ENCODE measurements around the gene MGLL. TPM values are rescaled to one million over a fixed set of nuclear protein-coding genes. Genes with fewer than 3 reads are reported as not detected.

MGLL gene
- total RNA-seq, 1 donor from 2014 or later = 0.97 TPM

GRCh38 chr3:127848131-127849129 is 26.1 kb upstream of the MGLL start:
- no peak for DNase-seq (ENCODE audit: low spot score)
- peaks cover 6% of the 10 kb centered on the region for H3K4me1 Mint-ChIP-seq (ENCODE audit: unreplicated experiment)
- no peaks in the 10 kb centered on the region for H3K9me3 Mint-ChIP-seq (ENCODE audit: unreplicated experiment)
- no peaks in the 10 kb centered on the region for H3K27me3 Mint-ChIP-seq (ENCODE audit: unreplicated experiment)
- TF ChIP-seq, protein P1, sequence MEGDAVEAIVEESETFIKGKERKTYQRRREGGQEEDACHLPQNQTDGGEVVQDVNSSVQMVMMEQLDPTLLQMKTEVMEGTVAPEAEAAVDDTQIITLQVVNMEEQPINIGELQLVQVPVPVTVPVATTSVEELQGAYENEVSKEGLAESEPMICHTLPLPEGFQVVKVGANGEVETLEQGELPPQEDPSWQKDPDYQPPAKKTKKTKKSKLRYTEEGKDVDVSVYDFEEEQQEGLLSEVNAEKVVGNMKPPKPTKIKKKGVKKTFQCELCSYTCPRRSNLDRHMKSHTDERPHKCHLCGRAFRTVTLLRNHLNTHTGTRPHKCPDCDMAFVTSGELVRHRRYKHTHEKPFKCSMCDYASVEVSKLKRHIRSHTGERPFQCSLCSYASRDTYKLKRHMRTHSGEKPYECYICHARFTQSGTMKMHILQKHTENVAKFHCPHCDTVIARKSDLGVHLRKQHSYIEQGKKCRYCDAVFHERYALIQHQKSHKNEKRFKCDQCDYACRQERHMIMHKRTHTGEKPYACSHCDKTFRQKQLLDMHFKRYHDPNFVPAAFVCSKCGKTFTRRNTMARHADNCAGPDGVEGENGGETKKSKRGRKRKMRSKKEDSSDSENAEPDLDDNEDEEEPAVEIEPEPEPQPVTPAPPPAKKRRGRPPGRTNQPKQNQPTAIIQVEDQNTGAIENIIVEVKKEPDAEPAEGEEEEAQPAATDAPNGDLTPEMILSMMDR (IDR thresholded peaks at IDR 0.05; ENCODE audit: unreplicated experiment) = no peak
- no peaks in the 10 kb centered on the region for H3K36me3 Mint-ChIP-seq (ENCODE audit: low read depth, unreplicated experiment)
- no peak overlapping the region for H3K27ac Mint-ChIP-seq (ENCODE audit: unreplicated experiment)
- H3K4me3 Mint-ChIP-seq (ENCODE audit: unreplicated experiment) = no peak overlapping the region

DNA sequence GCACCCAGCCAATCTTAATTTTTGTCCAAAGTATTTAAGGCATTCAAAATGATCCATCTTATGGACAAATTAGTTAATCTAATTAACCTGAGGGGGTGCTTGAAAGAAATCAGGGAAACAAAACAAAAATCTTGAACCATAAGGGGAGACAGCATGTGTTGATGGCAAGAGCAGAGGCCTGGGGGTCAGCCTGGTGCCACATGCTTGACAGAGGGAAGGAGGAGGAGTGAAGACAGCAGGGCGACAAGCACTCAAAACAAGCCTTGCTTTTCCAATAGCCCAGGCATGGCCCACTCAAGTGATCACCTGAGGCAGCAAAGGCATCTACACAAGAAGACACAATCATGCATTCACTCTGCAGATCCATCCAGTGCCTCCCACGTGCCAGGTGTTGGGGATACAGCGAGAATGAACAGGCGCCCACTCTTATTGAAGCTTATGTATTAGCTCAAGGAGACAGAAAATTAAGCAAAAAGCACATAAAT is 25.0 kb upstream of the MGLL start:
- H3K4me3 Mint-ChIP-seq (ENCODE audit: unreplicated experiment) = no peak overlapping the region
- no peaks in the 10 kb centered on the region for H3K36me3 Mint-ChIP-seq (ENCODE audit: low read depth, unreplicated experiment)
- DNase-seq (ENCODE audit: low spot score) = no peak
- H3K27ac Mint-ChIP-seq (ENCODE audit: unreplicated experiment) = no peak overlapping the region
- TF ChIP-seq, protein P1 (IDR thresholded peaks at IDR 0.05; ENCODE audit: unreplicated experiment) = no peak
- peaks cover 6% of the 10 kb centered on the region for H3K4me1 Mint-ChIP-seq (ENCODE audit: unreplicated experiment)
- no peaks in the 10 kb centered on the region for H3K27me3 Mint-ChIP-seq (ENCODE audit: unreplicated experiment)
- H3K9me3 Mint-ChIP-seq (ENCODE audit: unreplicated experiment) = no peaks in the 10 kb centered on the region

DNA sequence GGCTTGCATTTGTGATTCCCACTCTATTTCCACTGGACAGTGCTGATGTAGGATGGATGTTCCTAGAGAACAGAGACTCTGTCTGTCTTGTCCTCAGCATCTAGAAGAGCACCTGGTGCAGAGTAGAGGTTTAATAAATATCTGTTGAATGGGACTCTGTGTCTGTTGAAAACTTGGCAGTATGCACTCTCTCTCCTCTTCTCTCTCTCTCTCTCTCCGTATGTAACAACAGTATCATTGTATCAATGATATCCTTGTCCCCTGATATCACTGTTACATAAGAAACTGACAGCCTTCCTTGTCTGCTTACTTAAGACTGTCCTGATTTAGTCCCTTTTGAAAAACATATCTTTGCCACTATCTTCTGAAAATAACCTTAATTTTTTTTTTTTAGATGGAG is 24.3 kb upstream of the MGLL start:
- H3K4me1 Mint-ChIP-seq (ENCODE audit: unreplicated experiment) = peaks cover 6% of the 10 kb centered on the region
- no peak overlapping the region for H3K4me3 Mint-ChIP-seq (ENCODE audit: unreplicated experiment)
- TF ChIP-seq, protein P1 (IDR thresholded peaks at IDR 0.05; ENCODE audit: unreplicated experiment) = no peak
- no peak for DNase-seq (ENCODE audit: low spot score)
- no peaks in the 10 kb centered on the region for H3K36me3 Mint-ChIP-seq (ENCODE audit: low read depth, unreplicated experiment)
- no peaks in the 10 kb centered on the region for H3K9me3 Mint-ChIP-seq (ENCODE audit: unreplicated experiment)
- no peaks in the 10 kb centered on the region for H3K27me3 Mint-ChIP-seq (ENCODE audit: unreplicated experiment)
- H3K27ac Mint-ChIP-seq (ENCODE audit: unreplicated experiment) = no peak overlapping the region

- peaks cover 3% of the 10 kb centered on the region for H3K27me3 Mint-ChIP-seq (ENCODE audit: unreplicated experiment)
- TF ChIP-seq, protein P1 (IDR thresholded peaks at IDR 0.05; ENCODE audit: unreplicated experiment) = no peak
- H3K4me1 Mint-ChIP-seq (ENCODE audit: unreplicated experiment) = peaks cover 6% of the 10 kb centered on the region
Observed at GRCh38 chr3:127844326-127844942, 22.1 kb upstream of the MGLL start.

More at GRCh38 chr3:127844326-127844942, 22.1 kb upstream of the MGLL start:
- Mint-ChIP-seq H3K27ac (ENCODE audit: unreplicated experiment) (no peak overlapping the region), H3K4me3 (ENCODE audit: unreplicated experiment) (no peak overlapping the region), H3K9me3 (ENCODE audit: unreplicated experiment) (no peaks in the 10 kb centered on the region), H3K36me3 (ENCODE audit: low read depth, unreplicated experiment) (no peaks in the 10 kb centered on the region)
- no peak for DNase-seq (ENCODE audit: low spot score)
